Measurements from ENCODE around the gene NFATC4.
"Not testable (repeated sequence)": the region's sequence is repeated elsewhere in the genome, so short reads cannot be mapped to it uniquely, and the experiment has no call there.

The NFATC4 gene

GRCh38 chr14:24371605-24372004 lies 3.6 kb downstream of the NFATC4 start:
- POLR2A ChIA-PET, result interaction anchor here (3.3 kb wide), 1 partner anchor 59 kb away, joined by 22 read pairs; the partner anchor contains the start of genes CBLN3 and KHNYN
- CTCF ChIA-PET, result interaction anchor here (0.9 to 4.3 kb wide), 4 partner anchors 20 to 66 kb away, joined by 3 to 29 read pairs (median 5); partner anchors contain the start of genes CBLN3 and KHNYN
- TF ChIP-seq OSR2 (tag by site-specific recombination; IDR thresholded peaks at IDR 0.05), result peak; percentile 56; the same call in 1 of the 2 replicates
- TF ChIP-seq ZNF394 (tag by site-specific recombination; IDR thresholded peaks at IDR 0.05; ENCODE audit: borderline replicate concordance), result peak; percentile 91
- peak; percentile 67 for TF ChIP-seq ZBTB17 (tag by site-specific recombination; IDR thresholded peaks at IDR 0.05)
- peaks cover 0 to 68% of the 10 kb centered on the region in 2 experiments; a peak in 2 of 3 replicates for H3K36me3 ChIP-seq (ENCODE audit: control insufficient read depth in 2 of 2, insufficient read depth in 1 of 2, low read length in 2 of 2)
- not testable (repeated sequence) for H3K4me3 ChIP-seq (ENCODE audit: low read depth, low read length); H3K27ac ChIP-seq (ENCODE audit: extremely low read depth, low read depth, low read length); H3K9me3 ChIP-seq (ENCODE audit: control insufficient read depth, insufficient read depth, low read depth, low read length)
- peaks cover 14% of the 10 kb centered on the region for H3K4me1 ChIP-seq (ENCODE audit: control insufficient read depth, insufficient read depth, low read length)

- Histone ChIP-seq H3K4me3 (ENCODE audit: low read depth, low read length) (no peak overlapping the region), H3K36me3 (ENCODE audit: control insufficient read depth in 2 of 2, insufficient read depth in 1 of 2, low read length in 2 of 2) (peaks cover 0 to 76% of the 10 kb centered on the region in 2 experiments; a peak in 2 of 3 replicates), H3K4me1 (ENCODE audit: control insufficient read depth, insufficient read depth, low read length) (peaks cover 18% of the 10 kb centered on the region), H3K9me3 (ENCODE audit: control insufficient read depth, insufficient read depth, low read depth, low read length) (no peaks in the 10 kb centered on the region), H3K27ac (ENCODE audit: extremely low read depth, low read depth, low read length) (peak overlapping the region; percentile 50; the same call in 1 of the 2 replicates)
- ChIA-PET POLR2A (interaction anchor here (0.5 to 3.3 kb wide), 2 partner anchors 12 to 58 kb away, joined by 3 to 22 read pairs; partner anchors contain the start of genes CBLN3 and KHNYN), CTCF (interaction anchor here (1.1 to 4.3 kb wide), 4 partner anchors 39 to 65 kb away, joined by 4 to 29 read pairs (median 6); partner anchors contain the start of genes CBLN3, CIDEB and KHNYN)
- TF ChIP-seq ZNF341 (tag by site-specific recombination; IDR thresholded peaks at IDR 0.05; ENCODE audit: low read depth) (peak; percentile 46; the same call in 1 of the 2 replicates), PATZ1 (tag by site-specific recombination; IDR thresholded peaks at IDR 0.05) (0 out of 2 replicates have a peak, but pooled peaks have one; percentile 12), KLF17 (tag by site-specific recombination; IDR thresholded peaks at IDR 0.05) (no peak), SCRT2 (tag by site-specific recombination; IDR thresholded peaks at IDR 0.05) (no peak), ZNF558 (tag by site-specific recombination; IDR thresholded peaks at IDR 0.05) (peak; percentile 97), ZIC2 (tag by site-specific recombination; IDR thresholded peaks at IDR 0.05) (peak; percentile 54), ZNF692 (tag by site-specific recombination; IDR thresholded peaks at IDR 0.05) (0 out of 2 replicates have a peak, but pooled peaks have one; percentile 27), ZNF701 (tag by site-specific recombination; IDR thresholded peaks at IDR 0.05) (no peak), PRDM10 (tag by site-specific recombination; IDR thresholded peaks at IDR 0.05) (peak; percentile 75), ZBTB8A (tag by site-specific recombination; IDR thresholded peaks at IDR 0.05) (0 out of 2 replicates have a peak, but pooled peaks have one; percentile 33), ZXDB (tag by site-specific recombination; IDR thresholded peaks at IDR 0.05) (0 out of 2 replicates have a peak, but pooled peaks have one; percentile 22), ZNF449 (tag by site-specific recombination; IDR thresholded peaks at IDR 0.05) (peak; percentile 52; the same call in 1 of the 2 replicates), MZF1 (tag by site-specific recombination; IDR thresholded peaks at IDR 0.05; ENCODE audit: borderline replicate concordance) (0 out of 2 replicates have a peak, but pooled peaks have one; percentile 36), ZNF423 (tag by site-specific recombination; IDR thresholded peaks at IDR 0.05) (peak; percentile 58)
Measured at GRCh38 chr14:24372701-24373416, 4.9 kb downstream of the NFATC4 start.

All from HEK293 (cell line).